ENCODE measurements around the gene SPTBN1.

Gene SPTBN1

DNA sequence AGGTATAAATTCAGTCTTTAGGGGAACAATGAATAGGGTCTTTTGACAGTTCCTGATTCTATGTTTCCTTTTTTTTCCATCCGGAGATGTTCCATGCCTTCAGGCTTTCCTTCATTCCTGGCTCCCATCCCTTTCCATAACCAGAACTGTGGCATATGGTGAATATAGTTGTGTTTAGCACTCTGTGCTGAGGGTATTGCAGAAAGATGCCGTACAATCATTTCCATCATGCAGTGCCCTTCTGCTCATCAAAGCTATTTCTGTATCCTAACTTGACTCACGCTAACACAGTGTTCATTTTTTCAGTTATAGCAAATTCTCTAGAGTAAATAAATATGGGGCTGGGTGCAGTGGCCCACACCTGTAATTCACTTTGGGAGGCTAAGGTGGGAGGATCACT, 135.4 kb downstream of the SPTBN1 start:
- DNase-seq (no peak), ATAC-seq (ENCODE audit: insufficient read depth, low read depth) (no peak)
- H3K36me3 ChIP-seq (ENCODE audit: insufficient read depth, low read length): no peaks in the 10 kb centered on the region
- no peak overlapping the region for H3K9ac ChIP-seq (ENCODE audit: low read depth, low read length)
- peaks cover 75% of the 10 kb centered on the region for H3K79me2 ChIP-seq (ENCODE audit: insufficient read depth, low read length)
- H3K27ac ChIP-seq (ENCODE audit: low read length): no peak overlapping the region
- H3K4me2 ChIP-seq (ENCODE audit: insufficient read depth, low read length): no peak overlapping the region
- no peak overlapping the region for H3K4me3 ChIP-seq (ENCODE audit: low read depth in 1 of 2, low read length in 2 of 2)
- no peaks in the 10 kb centered on the region for H3K9me3 ChIP-seq (ENCODE audit: insufficient read depth, low read length, severe bottlenecking)
- H4K20me1 ChIP-seq (ENCODE audit: insufficient read depth, low read length): peaks cover 22% of the 10 kb centered on the region; the same call in 1 of the 2 replicates
- no peaks in the 10 kb centered on the region for H3K27me3 ChIP-seq (ENCODE audit: insufficient read depth, low read length, poor library complexity)
- no peak overlapping the region for H2AFZ ChIP-seq (ENCODE audit: low read depth, low read length)
- TF ChIP-seq, protein P1, sequence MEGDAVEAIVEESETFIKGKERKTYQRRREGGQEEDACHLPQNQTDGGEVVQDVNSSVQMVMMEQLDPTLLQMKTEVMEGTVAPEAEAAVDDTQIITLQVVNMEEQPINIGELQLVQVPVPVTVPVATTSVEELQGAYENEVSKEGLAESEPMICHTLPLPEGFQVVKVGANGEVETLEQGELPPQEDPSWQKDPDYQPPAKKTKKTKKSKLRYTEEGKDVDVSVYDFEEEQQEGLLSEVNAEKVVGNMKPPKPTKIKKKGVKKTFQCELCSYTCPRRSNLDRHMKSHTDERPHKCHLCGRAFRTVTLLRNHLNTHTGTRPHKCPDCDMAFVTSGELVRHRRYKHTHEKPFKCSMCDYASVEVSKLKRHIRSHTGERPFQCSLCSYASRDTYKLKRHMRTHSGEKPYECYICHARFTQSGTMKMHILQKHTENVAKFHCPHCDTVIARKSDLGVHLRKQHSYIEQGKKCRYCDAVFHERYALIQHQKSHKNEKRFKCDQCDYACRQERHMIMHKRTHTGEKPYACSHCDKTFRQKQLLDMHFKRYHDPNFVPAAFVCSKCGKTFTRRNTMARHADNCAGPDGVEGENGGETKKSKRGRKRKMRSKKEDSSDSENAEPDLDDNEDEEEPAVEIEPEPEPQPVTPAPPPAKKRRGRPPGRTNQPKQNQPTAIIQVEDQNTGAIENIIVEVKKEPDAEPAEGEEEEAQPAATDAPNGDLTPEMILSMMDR (IDR thresholded peaks at IDR 0.05; ENCODE audit: borderline replicate concordance, extremely low read depth, low read length, poor library complexity, severe bottlenecking): no peak
- no peak for TF ChIP-seq EZH2 (IDR thresholded peaks at IDR 0.05; ENCODE audit: borderline replicate concordance, low read depth, low read length, severe bottlenecking)
- H3K4me1 ChIP-seq (ENCODE audit: insufficient read depth, low read length): peaks cover 34% of the 10 kb centered on the region

DNA sequence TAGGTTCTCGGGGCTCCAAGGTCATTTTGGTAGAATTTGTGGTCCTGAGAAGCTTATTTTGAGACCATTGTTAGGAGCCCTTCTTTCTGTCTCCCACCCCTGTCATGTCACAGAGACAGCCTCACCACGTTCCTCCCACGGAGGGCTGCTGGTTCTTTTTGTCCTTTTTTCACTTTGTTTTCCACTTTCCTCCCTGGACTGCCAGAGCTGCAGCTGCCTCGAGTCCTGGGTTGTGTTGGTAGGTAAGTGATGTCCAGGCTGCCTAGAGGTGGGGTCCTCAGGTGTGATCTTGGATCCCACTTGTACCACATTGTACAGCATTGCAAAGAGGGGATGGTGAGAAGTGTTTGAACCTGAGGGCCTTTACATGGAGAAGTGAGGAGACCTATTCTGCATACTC, 137.1 kb downstream of the SPTBN1 start:
- H3K9me3 ChIP-seq (ENCODE audit: insufficient read depth, low read length, severe bottlenecking): no peaks in the 10 kb centered on the region
- H3K79me2 ChIP-seq (ENCODE audit: insufficient read depth, low read length): peaks cover 73% of the 10 kb centered on the region
- H3K4me2 ChIP-seq (ENCODE audit: insufficient read depth, low read length): no peak overlapping the region
- no peak for DNase-seq
- peaks cover 32% of the 10 kb centered on the region for H3K4me1 ChIP-seq (ENCODE audit: insufficient read depth, low read length)
- H3K4me3 ChIP-seq (ENCODE audit: low read depth in 1 of 2, low read length in 2 of 2): no peak overlapping the region
- H3K9ac ChIP-seq (ENCODE audit: low read depth, low read length): no peak overlapping the region
- TF ChIP-seq, protein P1 (IDR thresholded peaks at IDR 0.05; ENCODE audit: borderline replicate concordance, extremely low read depth, low read length, poor library complexity, severe bottlenecking): no peak
- no peak for TF ChIP-seq EZH2 (IDR thresholded peaks at IDR 0.05; ENCODE audit: borderline replicate concordance, low read depth, low read length, severe bottlenecking)
- H3K27me3 ChIP-seq (ENCODE audit: insufficient read depth, low read length, poor library complexity): no peaks in the 10 kb centered on the region
- no peak overlapping the region for H3K27ac ChIP-seq (ENCODE audit: low read length)
- ATAC-seq (ENCODE audit: insufficient read depth, low read depth): no peak
- H2AFZ ChIP-seq (ENCODE audit: low read depth, low read length): no peak overlapping the region
- H4K20me1 ChIP-seq (ENCODE audit: insufficient read depth, low read length): peaks cover 21% of the 10 kb centered on the region; the same call in 1 of the 2 replicates
- no peaks in the 10 kb centered on the region for H3K36me3 ChIP-seq (ENCODE audit: insufficient read depth, low read length)

- Histone ChIP-seq H3K79me2 (ENCODE audit: insufficient read depth, low read length) (peaks cover 76% of the 10 kb centered on the region), H3K4me2 (ENCODE audit: insufficient read depth, low read length) (no peak overlapping the region), H4K20me1 (ENCODE audit: insufficient read depth, low read length) (peaks cover 21% of the 10 kb centered on the region; the same call in 1 of the 2 replicates), H3K27me3 (ENCODE audit: insufficient read depth, low read length, poor library complexity) (no peaks in the 10 kb centered on the region), H3K27ac (ENCODE audit: low read length) (no peak overlapping the region), H3K4me1 (ENCODE audit: insufficient read depth, low read length) (peaks cover 24% of the 10 kb centered on the region), H3K4me3 (ENCODE audit: low read depth in 1 of 2, low read length in 2 of 2) (no peak overlapping the region), H3K9me3 (ENCODE audit: insufficient read depth, low read length, severe bottlenecking) (no peaks in the 10 kb centered on the region), H3K9ac (ENCODE audit: low read depth, low read length) (no peak overlapping the region), H2AFZ (ENCODE audit: low read depth, low read length) (no peak overlapping the region), H3K36me3 (ENCODE audit: insufficient read depth, low read length) (peaks cover 8% of the 10 kb centered on the region)
- TF ChIP-seq, protein P1 (IDR thresholded peaks at IDR 0.05; ENCODE audit: borderline replicate concordance, extremely low read depth, low read length, poor library complexity, severe bottlenecking): no peak
- no peak for TF ChIP-seq EZH2 (IDR thresholded peaks at IDR 0.05; ENCODE audit: borderline replicate concordance, low read depth, low read length, severe bottlenecking)
- no peak for DNase-seq
- ATAC-seq (ENCODE audit: insufficient read depth, low read depth): no peak
These were observed 137.9 kb downstream of the SPTBN1 start for GRCh38 chr2:54594048-54594447.

All from DND-41 (cell line).